Neural cell (in vitro differentiated cells): ENCODE measurements around the gene ZNF205.
A peak's percentile ranks its signal among the peaks of the same experiment; 100 is the strongest.

Experiments
- EP300 ChIP-seq: fragments of 450-650 bp; conservative IDR thresholded peaks from 2 replicates; pipeline ENCODE4 v1.6.1; 2014; ENCODE audit warnings: antibody characterized with exemption, mild to moderate bottlenecking, moderate library complexity; ENCODE audit not compliant: poor library complexity, severe bottlenecking
- EZH2 ChIP-seq: fragments of 200-600, 300-800 bp; shearing (Covaris generic), sonication (generic); IDR thresholded peaks from 2 replicates; pipeline ENCODE4 v1.6.1; 2014; ENCODE audit warnings: antibody characterized with exemption, low read length, borderline replicate concordance, mild to moderate bottlenecking; ENCODE audit not compliant: insufficient read depth, poor library complexity, severe bottlenecking
- MXI1 ChIP-seq: fragments of 450-650 bp; conservative IDR thresholded peaks from 2 replicates; pipeline ENCODE4 v1.6.1; 2014; ENCODE audit warnings: antibody characterized with exemption, mild to moderate bottlenecking; ENCODE audit not compliant: poor library complexity, severe bottlenecking
- POLR2AphosphoS5 ChIP-seq: IDR thresholded peaks from 2 replicates; pipeline ENCODE4 v1.6.1; 2012
- RAD21 ChIP-seq: fragments of 450-650 bp; conservative IDR thresholded peaks from 2 replicates; pipeline ENCODE4 v1.6.1; 2014; ENCODE audit warnings: antibody characterized with exemption, mild to moderate bottlenecking, moderate library complexity
- REST ChIP-seq: IDR thresholded peaks from 2 replicates; pipeline ENCODE4 v1.6.1; 2012; ENCODE audit warnings: borderline replicate concordance
- SMC3 ChIP-seq: fragments of 450-650 bp; conservative IDR thresholded peaks from 2 replicates; pipeline ENCODE4 v1.6.1; 2014; ENCODE audit warnings: antibody characterized with exemption, mild to moderate bottlenecking, moderate library complexity; ENCODE audit not compliant: poor library complexity
- TAF1 ChIP-seq: IDR thresholded peaks from 2 replicates; pipeline ENCODE4 v1.6.1; 2012; ENCODE audit warnings: low read depth
- TF ChIP-seq, protein P1 (sequence below): fragments of 450-650 bp; IDR thresholded peaks from 2 replicates; pipeline ENCODE4 v1.5.1; 2014; ENCODE audit warnings: antibody characterized with exemption, mild to moderate bottlenecking, moderate library complexity; ENCODE audit not compliant: poor library complexity, severe bottlenecking

DNA sequence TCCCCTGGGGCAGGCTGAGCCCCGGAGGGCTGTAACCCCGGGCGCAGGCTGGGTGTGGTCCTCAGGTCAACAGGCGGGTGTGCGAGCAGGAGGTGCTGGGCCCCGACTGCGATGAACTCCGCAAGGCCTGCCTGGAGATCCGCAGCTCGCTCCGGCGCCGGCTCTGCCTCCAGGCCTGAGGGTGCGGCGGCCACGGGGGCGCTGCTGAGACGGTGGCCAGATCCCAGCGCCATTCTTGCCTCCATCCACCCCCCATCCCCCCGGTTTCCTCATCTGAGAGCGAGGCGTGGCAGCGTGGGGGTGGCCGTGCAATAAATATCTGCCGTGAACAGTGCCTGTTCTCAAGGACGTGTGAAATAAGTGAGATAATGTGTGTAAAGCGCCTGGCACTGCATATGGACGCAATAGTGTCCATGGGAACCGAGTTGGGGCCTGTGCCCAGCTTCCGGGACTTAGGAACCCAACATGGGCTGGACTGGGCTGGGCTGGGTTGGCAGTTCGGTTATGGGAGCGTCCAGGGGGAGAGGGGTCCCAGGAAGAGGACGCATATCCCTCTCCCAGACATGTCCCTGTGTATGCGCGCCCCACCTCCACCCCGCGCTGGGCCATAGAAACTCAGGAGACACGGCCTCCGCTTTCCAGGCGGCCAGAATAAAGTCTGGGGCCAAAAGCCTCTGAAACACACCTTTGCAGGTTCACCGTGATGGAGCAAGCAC is 37.4 kb downstream of the ZNF205 start:
- TF ChIP-seq, protein P1, sequence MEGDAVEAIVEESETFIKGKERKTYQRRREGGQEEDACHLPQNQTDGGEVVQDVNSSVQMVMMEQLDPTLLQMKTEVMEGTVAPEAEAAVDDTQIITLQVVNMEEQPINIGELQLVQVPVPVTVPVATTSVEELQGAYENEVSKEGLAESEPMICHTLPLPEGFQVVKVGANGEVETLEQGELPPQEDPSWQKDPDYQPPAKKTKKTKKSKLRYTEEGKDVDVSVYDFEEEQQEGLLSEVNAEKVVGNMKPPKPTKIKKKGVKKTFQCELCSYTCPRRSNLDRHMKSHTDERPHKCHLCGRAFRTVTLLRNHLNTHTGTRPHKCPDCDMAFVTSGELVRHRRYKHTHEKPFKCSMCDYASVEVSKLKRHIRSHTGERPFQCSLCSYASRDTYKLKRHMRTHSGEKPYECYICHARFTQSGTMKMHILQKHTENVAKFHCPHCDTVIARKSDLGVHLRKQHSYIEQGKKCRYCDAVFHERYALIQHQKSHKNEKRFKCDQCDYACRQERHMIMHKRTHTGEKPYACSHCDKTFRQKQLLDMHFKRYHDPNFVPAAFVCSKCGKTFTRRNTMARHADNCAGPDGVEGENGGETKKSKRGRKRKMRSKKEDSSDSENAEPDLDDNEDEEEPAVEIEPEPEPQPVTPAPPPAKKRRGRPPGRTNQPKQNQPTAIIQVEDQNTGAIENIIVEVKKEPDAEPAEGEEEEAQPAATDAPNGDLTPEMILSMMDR, result peak; percentile 58
- TF ChIP-seq POLR2AphosphoS5 (no peak), REST (peak; percentile 50), TAF1 (no peak), SMC3 (no peak), EP300 (no peak), EZH2 (no peak), RAD21 (no peak), MXI1 (no peak)
